Caco-2 (cell line): ENCODE results near the gene RXFP1. TPM values are rescaled to one million over a fixed set of nuclear protein-coding genes. Genes with fewer than 3 reads are reported as not detected.

ENCODE experiments used
- BruUV-seq: library from RNA; stranded (reverse); fragments of 400-500 nt; replicated peaks from 2 replicates; lab custom pipeline; 2021; lab: Mats Ljungman, UMichigan
- CTCF ChIA-PET: fragments of 300-600 bp; sonication (Branson Sonifier 250); formaldehyde crosslinking; loops from one replicate; lab custom pipeline; 2022; ENCODE audit warnings: antibody characterized with exemption; lab: Charles Lee
- POLR2A ChIA-PET: fragments of 300-600 bp; sonication (Branson Sonifier 250); formaldehyde crosslinking; loops from one replicate; lab custom pipeline; 2022; ENCODE audit warnings: antibody characterized with exemption; lab: Charles Lee
- DNase-seq, 2 experiments: peaks; one replicate each; pipeline versions ENCODE4 v3.0.0 to v3.0.0-alpha.2; 2020 to 2022
- H3K27me3 ChIP-seq: replicated peaks from 2 replicates; pipeline ENCODE4 v1.6.0; 2011; ENCODE audit warnings: low read length; ENCODE audit not compliant: control insufficient read depth, insufficient read depth
- H3K36me3 ChIP-seq: 2 replicates; pipeline ENCODE4 v1.5.1; 2011; ENCODE audit warnings: low read length; ENCODE audit not compliant: control insufficient read depth, insufficient read depth
- H3K4me1 ChIP-seq: fragments of 250-450 bp; sonication (Bioruptor Pico); 2 replicates; pipeline ENCODE4 v1.5.1; 2020; ENCODE audit warnings: mild to moderate bottlenecking
- H3K4me3 ChIP-seq: 2 replicates; pipeline ENCODE4 v1.5.1; 2011; ENCODE audit warnings: low read depth, mild to moderate bottlenecking, control low read depth, low read length
- H3K9me3 ChIP-seq: fragments of 250-450 bp; sonication (Bioruptor Pico); 2 replicates; pipeline ENCODE4 v1.5.1; 2020; ENCODE audit warnings: mild to moderate bottlenecking, moderate library complexity
- H3K27ac Mint-ChIP-seq: one replicate; pipeline ENCODE4 v1.8.0; 2022; ENCODE audit warnings: mixed read lengths; ENCODE audit not compliant: unreplicated experiment
- H3K27me3 Mint-ChIP-seq: one replicate; pipeline ENCODE4 v1.8.0; 2022; ENCODE audit warnings: mixed read lengths; ENCODE audit not compliant: insufficient read depth, unreplicated experiment
- H3K36me3 Mint-ChIP-seq: one replicate; pipeline ENCODE4 v1.8.0; 2022; ENCODE audit warnings: mild to moderate bottlenecking, mixed read lengths; ENCODE audit not compliant: insufficient read depth, unreplicated experiment
- H3K4me1 Mint-ChIP-seq: one replicate; pipeline ENCODE4 v1.8.0; 2022; ENCODE audit warnings: low read depth, mixed read lengths; ENCODE audit not compliant: unreplicated experiment
- H3K4me3 Mint-ChIP-seq: one replicate; pipeline ENCODE4 v1.8.0; 2022; ENCODE audit warnings: mild to moderate bottlenecking, moderate library complexity, mixed read lengths; ENCODE audit not compliant: unreplicated experiment
- H3K9me3 Mint-ChIP-seq: one replicate; pipeline ENCODE4 v1.8.0; 2022; ENCODE audit warnings: mixed read lengths; ENCODE audit not compliant: unreplicated experiment
- CTCF ChIP-seq, 2 experiments: fragments of 200-600 bp in 1 of 2; IDR thresholded peaks; 1 replicate in 1 of 2; 2 replicates in 1 of 2; pipeline versions ENCODE4 v1.5.1 to v1.8.0; 2011 to 2022; ENCODE audit warnings: antibody characterized with exemption in 1 of 2, control low read depth in 1 of 2, inconsistent platforms in 1 of 2, low read depth in 1 of 2, low read length in 1 of 2, mild to moderate bottlenecking in 1 of 2, moderate library complexity in 1 of 2; ENCODE audit not compliant: insufficient read depth in 1 of 2, severe bottlenecking in 1 of 2, unreplicated experiment in 1 of 2
- intact Hi-C: fragments of 100-400 bp; cut with micrococcal nuclease; formaldehyde crosslinking; loops from one replicate; pipeline ENCODE4 v1.10.0; 2022; ENCODE audit not compliant: unreplicated experiment
- total RNA-seq: library from RNA; stranded (reverse); gene quantifications from 2 replicates; pipeline ENCODE4 v1.2.3, GENCODE V29; 2022

The RXFP1 gene
- total RNA-seq, 1 experiment from 2014 or later = not detected

- Mint-ChIP-seq H3K27me3 (no peaks in the 10 kb centered on the region), H3K27ac (peak within 1 kb of the TSS; percentile 98), H3K9me3 (no peaks in the 10 kb centered on the region), H3K4me1 (peaks cover 7% of the 10 kb centered on the region), H3K4me3 (peak within 1 kb of the TSS; percentile 100), H3K36me3 (peaks cover 9% of the 10 kb centered on the region)
- Histone ChIP-seq H3K36me3 (no peaks in the 10 kb centered on the region), H3K4me3 (peak within 1 kb of the TSS; percentile 80), H3K27me3 (no peaks in the 10 kb centered on the region), H3K9me3 (no peaks in the 10 kb centered on the region), H3K4me1 (peaks cover 3% of the 10 kb centered on the region; the same call in 1 of the 2 replicates)
- ChIA-PET POLR2A (no interaction called here), CTCF (no interaction called here)
- DNase-seq = peak; percentile 98 to 99
- intact Hi-C loops = loop anchor here (1.0 to 10.0 kb wide), 4 partner anchors 50 to 775 kb away; no protein-coding TSS in a partner anchor
- BruUV-seq = TSS peak; percentile 63
- peak; percentile 41 to 70 for TF ChIP-seq CTCF (IDR thresholded peaks at IDR 0.05; ENCODE audit: insufficient read depth in 1 of 2, low read depth in 1 of 2, low read length in 1 of 2, severe bottlenecking in 1 of 2, unreplicated experiment in 1 of 2)
Observed at GRCh38 chr4:158671915-158672806, 150.5 kb downstream of the RXFP1 start, which contains the start of gene ETFDH. ETFDH (plus strand) TSS chr4:158672296; CDS start chr4:158672457, 161 bp downstream.

GRCh38 chr4:158673633-158674032, 152.0 kb downstream of the RXFP1 start:
- Mint-ChIP-seq H3K4me1 (peaks cover 7% of the 10 kb centered on the region), H3K27ac (no peak overlapping the region)
- POLR2A ChIA-PET = no interaction called here

More at GRCh38 chr4:158673633-158674032, 152.0 kb downstream of the RXFP1 start:
- Histone ChIP-seq H3K9me3 (no peaks in the 10 kb centered on the region), H3K27me3 (no peaks in the 10 kb centered on the region), H3K36me3 (no peaks in the 10 kb centered on the region), H3K4me1 (peaks cover 14% of the 10 kb centered on the region; the same call in 1 of the 2 replicates), H3K4me3 (no peak overlapping the region)
- Mint-ChIP-seq H3K27me3 (no peaks in the 10 kb centered on the region), H3K9me3 (no peaks in the 10 kb centered on the region), H3K36me3 (peaks cover 9% of the 10 kb centered on the region), H3K4me3 (no peak overlapping the region)
- CTCF ChIA-PET = no interaction called here
- no peak for TF ChIP-seq CTCF (IDR thresholded peaks at IDR 0.05; ENCODE audit: insufficient read depth in 1 of 2, low read depth in 1 of 2, low read length in 1 of 2, severe bottlenecking in 1 of 2, unreplicated experiment in 1 of 2)
- BruUV-seq = no TSS peak
- no peak for DNase-seq
- intact Hi-C loops = loop anchor here (5.0 to 10.0 kb wide), 3 partner anchors 371 to 774 kb away; no protein-coding TSS in a partner anchor
